ENCODE measurements around the gene SORL1.
"Not testable (repeated sequence)": the region's sequence is repeated elsewhere in the genome, so short reads cannot be mapped to it uniquely, and the experiment has no call there.

SORL1 gene

GRCh38 chr11:121636800-121637176 is 184.7 kb downstream of the SORL1 start:
- TF ChIP-seq, protein P1, sequence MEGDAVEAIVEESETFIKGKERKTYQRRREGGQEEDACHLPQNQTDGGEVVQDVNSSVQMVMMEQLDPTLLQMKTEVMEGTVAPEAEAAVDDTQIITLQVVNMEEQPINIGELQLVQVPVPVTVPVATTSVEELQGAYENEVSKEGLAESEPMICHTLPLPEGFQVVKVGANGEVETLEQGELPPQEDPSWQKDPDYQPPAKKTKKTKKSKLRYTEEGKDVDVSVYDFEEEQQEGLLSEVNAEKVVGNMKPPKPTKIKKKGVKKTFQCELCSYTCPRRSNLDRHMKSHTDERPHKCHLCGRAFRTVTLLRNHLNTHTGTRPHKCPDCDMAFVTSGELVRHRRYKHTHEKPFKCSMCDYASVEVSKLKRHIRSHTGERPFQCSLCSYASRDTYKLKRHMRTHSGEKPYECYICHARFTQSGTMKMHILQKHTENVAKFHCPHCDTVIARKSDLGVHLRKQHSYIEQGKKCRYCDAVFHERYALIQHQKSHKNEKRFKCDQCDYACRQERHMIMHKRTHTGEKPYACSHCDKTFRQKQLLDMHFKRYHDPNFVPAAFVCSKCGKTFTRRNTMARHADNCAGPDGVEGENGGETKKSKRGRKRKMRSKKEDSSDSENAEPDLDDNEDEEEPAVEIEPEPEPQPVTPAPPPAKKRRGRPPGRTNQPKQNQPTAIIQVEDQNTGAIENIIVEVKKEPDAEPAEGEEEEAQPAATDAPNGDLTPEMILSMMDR (conservative IDR thresholded peaks at IDR 0.05; ENCODE audit: low read depth, low read length) = no peak

GRCh38 chr11:121637587-121637986 is 185.5 kb downstream of the SORL1 start:
- DNase-seq (ENCODE audit: low read depth); H3K4me3 ChIP-seq (ENCODE audit: low read length): not testable (repeated sequence)

More at GRCh38 chr11:121636800-121637176, 184.7 kb downstream of the SORL1 start:
- no peak for DNase-seq (ENCODE audit: low read depth)
- H3K4me3 ChIP-seq (ENCODE audit: low read length) = no peak overlapping the region

- no peak overlapping the region for H3K4me3 ChIP-seq (ENCODE audit: low read length)
- no peak for DNase-seq (ENCODE audit: low read depth)
- TF ChIP-seq, protein P1 (conservative IDR thresholded peaks at IDR 0.05; ENCODE audit: low read depth, low read length) = no peak
Measured at GRCh38 chr11:121643479-121644186, 191.5 kb downstream of the SORL1 start.

- no peak overlapping the region for H3K4me3 ChIP-seq (ENCODE audit: low read length)
- no peak for DNase-seq (ENCODE audit: low read depth)
- TF ChIP-seq, protein P1 (conservative IDR thresholded peaks at IDR 0.05; ENCODE audit: low read depth, low read length) = no peak
Measured at GRCh38 chr11:121644187-121644512, 192.0 kb downstream of the SORL1 start.

GRCh38 chr11:121645001-121645400 is 192.9 kb downstream of the SORL1 start:
- no peak overlapping the region for H3K4me3 ChIP-seq (ENCODE audit: low read length)
- DNase-seq (ENCODE audit: low read depth) = no peak
- TF ChIP-seq, protein P1 (conservative IDR thresholded peaks at IDR 0.05; ENCODE audit: low read depth, low read length) = no peak

- DNase-seq (ENCODE audit: low read depth) = no peak
- TF ChIP-seq, protein P1 (conservative IDR thresholded peaks at IDR 0.05; ENCODE audit: low read depth, low read length) = no peak
- H3K4me3 ChIP-seq (ENCODE audit: low read length) = no peak overlapping the region
Measured at GRCh38 chr11:121645596-121645995, 193.5 kb downstream of the SORL1 start.

DNA sequence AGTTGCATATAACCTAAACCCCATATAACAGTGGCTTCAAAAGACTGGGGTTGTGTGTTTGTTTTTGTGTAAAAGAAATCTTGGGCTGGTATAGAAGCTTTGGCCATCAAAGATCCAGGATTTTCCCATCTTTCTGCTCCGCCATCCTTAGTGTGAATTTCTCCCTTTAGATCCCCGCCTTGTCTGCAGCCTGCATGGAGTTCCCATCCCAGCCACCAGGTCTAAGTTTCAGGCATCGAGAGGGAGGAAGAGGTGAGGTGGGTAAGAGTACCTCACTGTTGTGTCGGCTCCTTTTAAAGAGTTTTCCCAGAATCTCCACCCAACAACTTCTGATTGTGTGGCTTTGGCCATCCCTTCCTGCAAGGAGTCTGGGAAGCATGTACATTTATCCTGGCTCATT is 196.2 kb downstream of the SORL1 start:
- H3K4me3 ChIP-seq (ENCODE audit: low read length) = no peak overlapping the region
- TF ChIP-seq, protein P1 (conservative IDR thresholded peaks at IDR 0.05; ENCODE audit: low read depth, low read length) = no peak
- no peak for DNase-seq (ENCODE audit: low read depth)

Data from retinal pigment epithelial cell (primary cell).